ENCODE measurements around the gene GPR157. TPM values are rescaled to one million over a fixed set of nuclear protein-coding genes. Genes with fewer than 3 reads are reported as not detected.

GPR157 gene
- total RNA-seq, 1 donor, result 5.4 TPM

- H3K79me2 ChIP-seq (ENCODE audit: insufficient read depth, low read length), result no peaks in the 10 kb centered on the region
- H3K9me3 ChIP-seq (ENCODE audit: low read depth, low read length), result no peaks in the 10 kb centered on the region
- H3K27ac ChIP-seq (ENCODE audit: low read depth, low read length), result no peak overlapping the region
- TF ChIP-seq, protein P1, sequence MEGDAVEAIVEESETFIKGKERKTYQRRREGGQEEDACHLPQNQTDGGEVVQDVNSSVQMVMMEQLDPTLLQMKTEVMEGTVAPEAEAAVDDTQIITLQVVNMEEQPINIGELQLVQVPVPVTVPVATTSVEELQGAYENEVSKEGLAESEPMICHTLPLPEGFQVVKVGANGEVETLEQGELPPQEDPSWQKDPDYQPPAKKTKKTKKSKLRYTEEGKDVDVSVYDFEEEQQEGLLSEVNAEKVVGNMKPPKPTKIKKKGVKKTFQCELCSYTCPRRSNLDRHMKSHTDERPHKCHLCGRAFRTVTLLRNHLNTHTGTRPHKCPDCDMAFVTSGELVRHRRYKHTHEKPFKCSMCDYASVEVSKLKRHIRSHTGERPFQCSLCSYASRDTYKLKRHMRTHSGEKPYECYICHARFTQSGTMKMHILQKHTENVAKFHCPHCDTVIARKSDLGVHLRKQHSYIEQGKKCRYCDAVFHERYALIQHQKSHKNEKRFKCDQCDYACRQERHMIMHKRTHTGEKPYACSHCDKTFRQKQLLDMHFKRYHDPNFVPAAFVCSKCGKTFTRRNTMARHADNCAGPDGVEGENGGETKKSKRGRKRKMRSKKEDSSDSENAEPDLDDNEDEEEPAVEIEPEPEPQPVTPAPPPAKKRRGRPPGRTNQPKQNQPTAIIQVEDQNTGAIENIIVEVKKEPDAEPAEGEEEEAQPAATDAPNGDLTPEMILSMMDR (IDR thresholded peaks at IDR 0.05; ENCODE audit: extremely low read depth, low read depth, low read length), result no peak
- no peak for DNase-seq (ENCODE audit: insufficient read length, low spot score, missing footprints)
- H3K36me3 ChIP-seq (ENCODE audit: insufficient read depth, low read length), result no peaks in the 10 kb centered on the region
- peaks cover 14% of the 10 kb centered on the region for H3K4me1 ChIP-seq (ENCODE audit: insufficient read depth, low read length)
- no peak overlapping the region for H3K4me3 ChIP-seq (ENCODE audit: insufficient read depth, low read length)
- no peaks in the 10 kb centered on the region for H3K27me3 ChIP-seq (ENCODE audit: insufficient read depth, low read length)
- peak overlapping the region; percentile 30 for H3K4me2 ChIP-seq (ENCODE audit: insufficient read depth, low read length)
- H2AFZ ChIP-seq (ENCODE audit: low read length), result no peak overlapping the region
- H4K20me1 ChIP-seq (ENCODE audit: insufficient read depth, low read length), result no peaks in the 10 kb centered on the region
Measured at GRCh38 chr1:9078015-9078751, 50.7 kb downstream of the GPR157 start.

- TF ChIP-seq, protein P1 (IDR thresholded peaks at IDR 0.05; ENCODE audit: extremely low read depth, low read depth, low read length), result no peak
- Histone ChIP-seq H3K4me3 (ENCODE audit: insufficient read depth, low read length) (no peak overlapping the region), H2AFZ (ENCODE audit: low read length) (no peak overlapping the region), H3K9me3 (ENCODE audit: low read depth, low read length) (no peaks in the 10 kb centered on the region), H3K4me2 (ENCODE audit: insufficient read depth, low read length) (no peak overlapping the region), H3K4me1 (ENCODE audit: insufficient read depth, low read length) (peaks cover 12% of the 10 kb centered on the region), H3K36me3 (ENCODE audit: insufficient read depth, low read length) (no peaks in the 10 kb centered on the region), H3K79me2 (ENCODE audit: insufficient read depth, low read length) (no peaks in the 10 kb centered on the region), H4K20me1 (ENCODE audit: insufficient read depth, low read length) (no peaks in the 10 kb centered on the region), H3K27ac (ENCODE audit: low read depth, low read length) (no peak overlapping the region), H3K27me3 (ENCODE audit: insufficient read depth, low read length) (no peaks in the 10 kb centered on the region)
- DNase-seq (ENCODE audit: insufficient read length, low spot score, missing footprints), result no peak
Measured at GRCh38 chr1:9075022-9075421, 53.9 kb downstream of the GPR157 start.

DNA sequence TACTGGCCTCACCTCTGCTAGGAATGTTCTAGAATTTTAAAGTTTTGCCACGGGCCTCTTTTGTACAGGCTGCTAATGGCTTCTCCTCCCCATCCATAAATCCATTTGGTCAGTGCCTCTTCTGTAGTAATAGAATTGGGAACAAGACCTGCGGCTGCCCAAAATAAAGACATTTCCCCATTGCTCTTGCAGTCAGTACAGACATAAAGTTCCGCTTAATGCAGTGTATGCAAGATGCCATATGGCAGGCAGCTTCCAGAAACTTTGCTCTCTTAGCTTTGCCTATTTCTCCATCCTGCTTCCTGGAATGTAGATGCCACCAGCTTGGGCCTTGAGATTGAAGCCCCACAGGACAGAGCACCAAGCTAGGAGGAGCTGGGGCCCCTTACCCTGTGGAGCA is 55.8 kb downstream of the GPR157 start:
- no peaks in the 10 kb centered on the region for H3K79me2 ChIP-seq (ENCODE audit: insufficient read depth, low read length)
- H2AFZ ChIP-seq (ENCODE audit: low read length), result no peak overlapping the region
- H3K36me3 ChIP-seq (ENCODE audit: insufficient read depth, low read length), result no peaks in the 10 kb centered on the region
- H3K4me1 ChIP-seq (ENCODE audit: insufficient read depth, low read length), result peaks cover 16% of the 10 kb centered on the region
- no peaks in the 10 kb centered on the region for H3K9me3 ChIP-seq (ENCODE audit: low read depth, low read length)
- H3K4me2 ChIP-seq (ENCODE audit: insufficient read depth, low read length), result no peak overlapping the region
- H4K20me1 ChIP-seq (ENCODE audit: insufficient read depth, low read length), result no peaks in the 10 kb centered on the region
- H3K27ac ChIP-seq (ENCODE audit: low read depth, low read length), result no peak overlapping the region
- no peak for DNase-seq (ENCODE audit: insufficient read length, low spot score, missing footprints)
- TF ChIP-seq, protein P1 (IDR thresholded peaks at IDR 0.05; ENCODE audit: extremely low read depth, low read depth, low read length), result no peak
- H3K4me3 ChIP-seq (ENCODE audit: insufficient read depth, low read length), result no peak overlapping the region
- no peaks in the 10 kb centered on the region for H3K27me3 ChIP-seq (ENCODE audit: insufficient read depth, low read length)

DNA sequence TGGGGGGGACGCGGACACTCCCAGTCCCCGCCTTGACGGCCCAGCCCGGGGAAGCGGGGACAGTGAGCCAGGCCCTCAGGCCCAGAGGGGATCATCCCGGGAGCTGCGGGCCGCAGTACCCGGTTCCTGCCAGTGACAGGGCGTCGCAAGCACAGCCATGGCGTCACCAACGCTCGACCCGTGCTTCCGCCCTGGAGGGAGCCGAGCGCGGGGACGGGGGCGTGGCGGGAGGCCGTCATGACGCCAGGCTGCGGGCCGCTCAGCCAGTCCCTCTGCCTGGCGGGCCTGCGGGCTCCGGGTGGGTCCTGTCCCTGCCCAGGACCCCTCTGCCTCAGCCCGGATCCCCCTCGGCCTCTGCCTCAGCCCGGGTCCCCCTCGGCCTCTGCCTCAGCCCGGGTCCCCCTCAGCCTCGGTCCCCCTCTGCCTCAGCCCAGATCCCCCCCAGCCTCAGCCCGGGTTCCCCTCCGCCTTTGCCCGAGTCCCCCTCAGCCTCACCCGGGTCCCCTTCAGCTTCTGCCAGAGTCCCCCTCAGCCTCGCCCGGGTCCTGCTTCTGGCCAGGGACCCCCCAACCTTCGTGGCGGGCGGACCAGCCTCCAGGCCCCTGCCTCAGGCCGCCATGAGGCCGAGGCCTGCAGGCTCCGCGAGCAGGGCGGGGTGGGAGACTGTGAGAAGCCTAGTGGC is 57.2 kb downstream of the GPR157 start:
- Histone ChIP-seq H3K27me3 (ENCODE audit: insufficient read depth, low read length) (no peaks in the 10 kb centered on the region), H3K4me3 (ENCODE audit: insufficient read depth, low read length) (no peak overlapping the region), H3K36me3 (ENCODE audit: insufficient read depth, low read length) (no peaks in the 10 kb centered on the region), H3K4me1 (ENCODE audit: insufficient read depth, low read length) (peaks cover 21% of the 10 kb centered on the region), H3K27ac (ENCODE audit: low read depth, low read length) (no peak overlapping the region), H3K79me2 (ENCODE audit: insufficient read depth, low read length) (no peaks in the 10 kb centered on the region), H4K20me1 (ENCODE audit: insufficient read depth, low read length) (no peaks in the 10 kb centered on the region), H3K4me2 (ENCODE audit: insufficient read depth, low read length) (no peak overlapping the region), H3K9me3 (ENCODE audit: low read depth, low read length) (no peaks in the 10 kb centered on the region), H2AFZ (ENCODE audit: low read length) (no peak overlapping the region)
- TF ChIP-seq, protein P1 (IDR thresholded peaks at IDR 0.05; ENCODE audit: extremely low read depth, low read depth, low read length), result no peak
- DNase-seq (ENCODE audit: insufficient read length, low spot score, missing footprints), result no peak
